C4-2B (cell line): Measurements from ENCODE around the gene TRDN.

Experiments
- H3K27ac ChIP-seq: fragments of 450-650 bp; 2 replicates; pipeline ENCODE4 v1.5.1; 2017
- CTCF ChIP-seq: fragments of 450-650 bp; conservative IDR thresholded peaks from 2 replicates; pipeline ENCODE4 v1.5.1; 2017; ENCODE audit warnings: mild to moderate bottlenecking
- ZFX ChIP-seq: fragments of 450-650 bp; IDR thresholded peaks from 2 replicates; pipeline ENCODE4 v1.6.1; 2017

TRDN gene

GRCh38 chr6:123635144-123635543, 1.6 kb downstream of the TRDN start:
- no peak overlapping the region for H3K27ac ChIP-seq
- TF ChIP-seq CTCF (no peak), ZFX (no peak)

GRCh38 chr6:123632641-123633040, 4.1 kb downstream of the TRDN start:
- H3K27ac ChIP-seq, result no peak overlapping the region
- no peak for TF ChIP-seq CTCF
- TF ChIP-seq ZFX, result no peak

- no peak for TF ChIP-seq CTCF
- TF ChIP-seq ZFX, result no peak
- no peak overlapping the region for H3K27ac ChIP-seq
Observed at GRCh38 chr6:123629258-123629941, 7.3 kb downstream of the TRDN start.

GRCh38 chr6:123625696-123626095, 11.1 kb downstream of the TRDN start:
- TF ChIP-seq ZFX (no peak), CTCF (no peak)
- no peak overlapping the region for H3K27ac ChIP-seq

GRCh38 chr6:123622780-123623179, 14.0 kb downstream of the TRDN start:
- H3K27ac ChIP-seq, result no peak overlapping the region
- no peak for TF ChIP-seq CTCF
- no peak for TF ChIP-seq ZFX

GRCh38 chr6:123619156-123619555, 17.6 kb downstream of the TRDN start:
- H3K27ac ChIP-seq, result no peak overlapping the region
- no peak for TF ChIP-seq CTCF
- no peak for TF ChIP-seq ZFX

- TF ChIP-seq ZFX (no peak), CTCF (no peak)
- no peak overlapping the region for H3K27ac ChIP-seq
Observed at GRCh38 chr6:123616942-123617341, 19.8 kb downstream of the TRDN start.
